ENCODE data around the gene CCDC27.

DNA sequence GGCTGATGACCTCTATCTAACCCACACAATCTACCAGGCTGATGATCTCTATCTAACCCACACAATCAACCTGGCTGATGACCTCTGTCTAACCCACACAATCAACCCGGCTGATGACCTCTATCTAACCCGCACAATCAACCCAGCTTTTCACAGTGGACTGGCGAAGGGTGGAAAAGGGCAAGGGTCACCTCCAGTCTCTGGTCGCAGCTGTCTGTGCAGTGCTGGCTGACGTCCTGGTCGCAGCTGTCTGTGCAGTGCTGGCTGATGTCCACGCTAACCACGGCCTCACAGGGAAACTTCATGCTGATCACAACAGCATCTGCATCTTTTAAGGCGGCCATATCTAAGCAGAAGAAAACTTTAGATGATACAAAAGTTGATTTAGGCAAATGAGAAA is 12.2 kb upstream of the CCDC27 start:
- TF ChIP-seq, protein P1, sequence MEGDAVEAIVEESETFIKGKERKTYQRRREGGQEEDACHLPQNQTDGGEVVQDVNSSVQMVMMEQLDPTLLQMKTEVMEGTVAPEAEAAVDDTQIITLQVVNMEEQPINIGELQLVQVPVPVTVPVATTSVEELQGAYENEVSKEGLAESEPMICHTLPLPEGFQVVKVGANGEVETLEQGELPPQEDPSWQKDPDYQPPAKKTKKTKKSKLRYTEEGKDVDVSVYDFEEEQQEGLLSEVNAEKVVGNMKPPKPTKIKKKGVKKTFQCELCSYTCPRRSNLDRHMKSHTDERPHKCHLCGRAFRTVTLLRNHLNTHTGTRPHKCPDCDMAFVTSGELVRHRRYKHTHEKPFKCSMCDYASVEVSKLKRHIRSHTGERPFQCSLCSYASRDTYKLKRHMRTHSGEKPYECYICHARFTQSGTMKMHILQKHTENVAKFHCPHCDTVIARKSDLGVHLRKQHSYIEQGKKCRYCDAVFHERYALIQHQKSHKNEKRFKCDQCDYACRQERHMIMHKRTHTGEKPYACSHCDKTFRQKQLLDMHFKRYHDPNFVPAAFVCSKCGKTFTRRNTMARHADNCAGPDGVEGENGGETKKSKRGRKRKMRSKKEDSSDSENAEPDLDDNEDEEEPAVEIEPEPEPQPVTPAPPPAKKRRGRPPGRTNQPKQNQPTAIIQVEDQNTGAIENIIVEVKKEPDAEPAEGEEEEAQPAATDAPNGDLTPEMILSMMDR (conservative IDR thresholded peaks at IDR 0.05; ENCODE audit: low read length) = no peak
- TF ChIP-seq EZH2phosphoT487 (IDR thresholded peaks at IDR 0.05; ENCODE audit: borderline replicate concordance) = no peak
